ENCODE measurements around the gene CACNA1H. TPM values are rescaled to one million over a fixed set of nuclear protein-coding genes. Genes with fewer than 3 reads are reported as not detected.

CACNA1H gene
- total RNA-seq, 2 experiments from 2014 or later, result 0.86 to 0.98 TPM

- ChIA-PET POLR2A (no interaction called here), CTCF (no interaction called here)
- H3K4me3 Mint-ChIP-seq, result no peak overlapping the region
- no peak for ATAC-seq
- H3K27ac Mint-ChIP-seq, result no peak overlapping the region
- intact Hi-C loops (cut with DNase I, micrococcal nuclease), result no loop called here
- no peaks in the 10 kb centered on the region for H3K4me1 Mint-ChIP-seq
- no peak for DNase-seq
- no peaks in the 10 kb centered on the region for H3K36me3 Mint-ChIP-seq (ENCODE audit: low read depth)
- no peaks in the 10 kb centered on the region for H3K9me3 Mint-ChIP-seq (ENCODE audit: low read depth)
- H3K27me3 Mint-ChIP-seq, result no peaks in the 10 kb centered on the region
These were observed 28.6 kb upstream of the CACNA1H start for GRCh38 chr16:1124291-1124690.

- no peak overlapping the region for H3K27ac Mint-ChIP-seq
- DNase-seq, result no peak
- ChIA-PET POLR2A (no interaction called here), CTCF (no interaction called here)
- no peaks in the 10 kb centered on the region for H3K9me3 Mint-ChIP-seq (ENCODE audit: low read depth)
- H3K4me1 Mint-ChIP-seq, result no peaks in the 10 kb centered on the region
- no peak for ATAC-seq
- intact Hi-C loops (cut with DNase I, micrococcal nuclease), result no loop called here
- no peak overlapping the region for H3K4me3 Mint-ChIP-seq
- H3K27me3 Mint-ChIP-seq, result no peaks in the 10 kb centered on the region
- no peaks in the 10 kb centered on the region for H3K36me3 Mint-ChIP-seq (ENCODE audit: low read depth)
These were observed 28.1 kb upstream of the CACNA1H start for GRCh38 chr16:1124795-1125194.

- DNase-seq, result peak; percentile 66
- ChIA-PET CTCF (interaction anchor here (0.6 kb wide), 1 partner anchor 713 kb away, joined by 3 read pairs; no protein-coding TSS in a partner anchor), POLR2A (no interaction called here)
- H3K4me3 Mint-ChIP-seq, result no peak overlapping the region
- intact Hi-C loops (cut with DNase I, micrococcal nuclease), result no loop called here
- H3K36me3 Mint-ChIP-seq (ENCODE audit: low read depth), result no peaks in the 10 kb centered on the region
- H3K9me3 Mint-ChIP-seq (ENCODE audit: low read depth), result no peaks in the 10 kb centered on the region
- H3K4me1 Mint-ChIP-seq, result no peaks in the 10 kb centered on the region
- peak; percentile 79 for ATAC-seq
- no peaks in the 10 kb centered on the region for H3K27me3 Mint-ChIP-seq
- no peak overlapping the region for H3K27ac Mint-ChIP-seq
These were observed 27.4 kb upstream of the CACNA1H start for GRCh38 chr16:1125471-1125870.

GRCh38 chr16:1126044-1126443 is 26.9 kb upstream of the CACNA1H start:
- H3K27ac Mint-ChIP-seq, result no peak overlapping the region

GRCh38 chr16:1126586-1126985 is 26.3 kb upstream of the CACNA1H start:
- Mint-ChIP-seq H3K27me3 (no peaks in the 10 kb centered on the region), H3K4me1 (no peaks in the 10 kb centered on the region), H3K36me3 (ENCODE audit: low read depth) (no peaks in the 10 kb centered on the region), H3K4me3 (no peak overlapping the region), H3K27ac (no peak overlapping the region), H3K9me3 (ENCODE audit: low read depth) (no peaks in the 10 kb centered on the region)
- ChIA-PET POLR2A (no interaction called here), CTCF (no interaction called here)
- DNase-seq, result no peak
- intact Hi-C loops (cut with DNase I, micrococcal nuclease), result no loop called here
- no peak for ATAC-seq

More at GRCh38 chr16:1126044-1126443, 26.9 kb upstream of the CACNA1H start:
- no peak overlapping the region for H3K4me3 Mint-ChIP-seq
- H3K9me3 Mint-ChIP-seq (ENCODE audit: low read depth), result no peaks in the 10 kb centered on the region
- no peaks in the 10 kb centered on the region for H3K4me1 Mint-ChIP-seq
- ChIA-PET POLR2A (no interaction called here), CTCF (no interaction called here)
- DNase-seq, result no peak
- intact Hi-C loops (cut with DNase I, micrococcal nuclease), result no loop called here
- no peak for ATAC-seq
- no peaks in the 10 kb centered on the region for H3K36me3 Mint-ChIP-seq (ENCODE audit: low read depth)
- H3K27me3 Mint-ChIP-seq, result no peaks in the 10 kb centered on the region

GRCh38 chr16:1127101-1127500 is 25.8 kb upstream of the CACNA1H start:
- no peaks in the 10 kb centered on the region for H3K27me3 Mint-ChIP-seq
- ATAC-seq (no peak), DNase-seq (no peak)
- no peak overlapping the region for H3K27ac Mint-ChIP-seq
- intact Hi-C loops (cut with DNase I, micrococcal nuclease), result no loop called here
- H3K36me3 Mint-ChIP-seq (ENCODE audit: low read depth), result no peaks in the 10 kb centered on the region
- H3K4me1 Mint-ChIP-seq, result no peaks in the 10 kb centered on the region
- POLR2A ChIA-PET, result no interaction called here
- H3K4me3 Mint-ChIP-seq, result no peak overlapping the region
- no peaks in the 10 kb centered on the region for H3K9me3 Mint-ChIP-seq (ENCODE audit: low read depth)
- CTCF ChIA-PET, result no interaction called here

GRCh38 chr16:1127971-1128715 is 24.8 kb upstream of the CACNA1H start:
- H3K4me1 Mint-ChIP-seq, result no peaks in the 10 kb centered on the region
- H3K27ac Mint-ChIP-seq, result no peak overlapping the region
- ChIA-PET POLR2A (no interaction called here), CTCF (no interaction called here)
- no peak overlapping the region for H3K4me3 Mint-ChIP-seq
- intact Hi-C loops (cut with DNase I, micrococcal nuclease), result no loop called here
- ATAC-seq (no peak), DNase-seq (no peak)
- H3K27me3 Mint-ChIP-seq, result no peaks in the 10 kb centered on the region
- no peaks in the 10 kb centered on the region for H3K36me3 Mint-ChIP-seq (ENCODE audit: low read depth)
- no peaks in the 10 kb centered on the region for H3K9me3 Mint-ChIP-seq (ENCODE audit: low read depth)

GRCh38 chr16:1129106-1129960 is 23.6 kb upstream of the CACNA1H start:
- no peak for ATAC-seq
- H3K27me3 Mint-ChIP-seq, result no peaks in the 10 kb centered on the region
- H3K4me3 Mint-ChIP-seq, result no peak overlapping the region
- H3K36me3 Mint-ChIP-seq (ENCODE audit: low read depth), result no peaks in the 10 kb centered on the region
- H3K27ac Mint-ChIP-seq, result no peak overlapping the region
- intact Hi-C loops (cut with DNase I, micrococcal nuclease), result no loop called here
- no peaks in the 10 kb centered on the region for H3K9me3 Mint-ChIP-seq (ENCODE audit: low read depth)
- ChIA-PET CTCF (no interaction called here), POLR2A (no interaction called here)
- no peaks in the 10 kb centered on the region for H3K4me1 Mint-ChIP-seq
- DNase-seq, result no peak

- no peak for ATAC-seq
- H3K9me3 Mint-ChIP-seq (ENCODE audit: low read depth), result no peaks in the 10 kb centered on the region
- no peak overlapping the region for H3K4me3 Mint-ChIP-seq
- ChIA-PET POLR2A (no interaction called here), CTCF (no interaction called here)
- intact Hi-C loops (cut with DNase I, micrococcal nuclease), result no loop called here
- H3K27me3 Mint-ChIP-seq, result no peaks in the 10 kb centered on the region
- DNase-seq, result no peak
- no peaks in the 10 kb centered on the region for H3K4me1 Mint-ChIP-seq
- H3K36me3 Mint-ChIP-seq (ENCODE audit: low read depth), result no peaks in the 10 kb centered on the region
- no peak overlapping the region for H3K27ac Mint-ChIP-seq
These were observed 22.5 kb upstream of the CACNA1H start for GRCh38 chr16:1130382-1130781.

- Mint-ChIP-seq H3K27me3 (no peaks in the 10 kb centered on the region), H3K36me3 (ENCODE audit: low read depth) (no peaks in the 10 kb centered on the region), H3K9me3 (ENCODE audit: low read depth) (no peaks in the 10 kb centered on the region), H3K4me1 (no peaks in the 10 kb centered on the region), H3K4me3 (no peak overlapping the region), H3K27ac (no peak overlapping the region)
- intact Hi-C loops (cut with DNase I, micrococcal nuclease), result no loop called here
- CTCF ChIA-PET, result no interaction called here
- POLR2A ChIA-PET, result no interaction called here
- ATAC-seq (no peak), DNase-seq (no peak)
These were observed 21.4 kb upstream of the CACNA1H start for GRCh38 chr16:1131378-1131994.

GRCh38 chr16:1132431-1132830 is 20.5 kb upstream of the CACNA1H start:
- Mint-ChIP-seq H3K36me3 (ENCODE audit: low read depth) (no peaks in the 10 kb centered on the region), H3K9me3 (ENCODE audit: low read depth) (no peaks in the 10 kb centered on the region), H3K27me3 (no peaks in the 10 kb centered on the region), H3K27ac (no peak overlapping the region), H3K4me1 (no peaks in the 10 kb centered on the region), H3K4me3 (no peak overlapping the region)
- ATAC-seq, result no peak
- no peak for DNase-seq
- CTCF ChIA-PET, result no interaction called here
- POLR2A ChIA-PET, result no interaction called here
- intact Hi-C loops (cut with DNase I, micrococcal nuclease), result no loop called here

GRCh38 chr16:1133271-1133670 is 19.6 kb upstream of the CACNA1H start:
- Mint-ChIP-seq H3K4me3 (no peak overlapping the region), H3K36me3 (ENCODE audit: low read depth) (no peaks in the 10 kb centered on the region), H3K9me3 (ENCODE audit: low read depth) (no peaks in the 10 kb centered on the region), H3K27me3 (no peaks in the 10 kb centered on the region), H3K4me1 (no peaks in the 10 kb centered on the region), H3K27ac (no peak overlapping the region)
- ATAC-seq (no peak), DNase-seq (no peak)
- POLR2A ChIA-PET, result no interaction called here
- intact Hi-C loops (cut with DNase I, micrococcal nuclease), result no loop called here
- CTCF ChIA-PET, result no interaction called here
